Smooth muscle cell (in vitro differentiated cells): Measurements from ENCODE around the gene BNC2. TPM values are rescaled to one million over a fixed set of nuclear protein-coding genes. Genes with fewer than 3 reads are reported as not detected.

Source experiments
- DNase-seq: peaks from one replicate; lab custom pipeline; 2025; ENCODE audit not compliant: unreplicated experiment; lab: John Stamatoyannopoulos, UW
- H2AFZ ChIP-seq: fragments of 200-600 bp; sonication (generic); 2 replicates; pipeline ENCODE4 v1.6.0; 2016; ENCODE audit warnings: antibody characterized with exemption, low read depth, mild to moderate bottlenecking
- H3F3A ChIP-seq: fragments of 200-600 bp; sonication (generic); 2 replicates; pipeline ENCODE4 v1.6.0; 2017; ENCODE audit warnings: antibody characterized with exemption, low read depth
- H3K27ac ChIP-seq: fragments of 200-600 bp; sonication (generic); 2 replicates; pipeline ENCODE4 v1.5.1; 2016; ENCODE audit warnings: low read depth, mild to moderate bottlenecking
- H3K27me3 ChIP-seq: fragments of 200-600 bp; sonication (generic); 2 replicates; pipeline ENCODE4 v1.6.1; 2016; ENCODE audit warnings: low read depth, mild to moderate bottlenecking
- H3K36me3 ChIP-seq: fragments of 200-600 bp; sonication (generic); 2 replicates; pipeline ENCODE4 v1.5.1; 2016; ENCODE audit warnings: low read depth
- H3K4me1 ChIP-seq: fragments of 200-600 bp; sonication (generic); 2 replicates; pipeline ENCODE4 v1.5.1; 2016; ENCODE audit warnings: low read depth
- H3K4me2 ChIP-seq: fragments of 200-600 bp; sonication (generic); 2 replicates; pipeline ENCODE4 v1.6.0; 2016; ENCODE audit warnings: mild to moderate bottlenecking
- H3K4me3 ChIP-seq: fragments of 200-600 bp; sonication (generic); 2 replicates; pipeline ENCODE4 v1.5.1; 2016; ENCODE audit warnings: mild to moderate bottlenecking
- H3K79me2 ChIP-seq: fragments of 200-600 bp; sonication (generic); 2 replicates; pipeline ENCODE4 v1.6.0; 2016; ENCODE audit warnings: low read depth, mild to moderate bottlenecking
- H3K9ac ChIP-seq: fragments of 200-600 bp; sonication (generic); 2 replicates; pipeline ENCODE4 v1.6.0; 2016; ENCODE audit warnings: low read depth
- H3K9me3 ChIP-seq: fragments of 200-600 bp; sonication (generic); replicated peaks from 2 replicates; pipeline ENCODE4 v1.5.1; 2016; ENCODE audit warnings: low read depth
- H4K20me1 ChIP-seq: fragments of 200-600 bp; sonication (generic); 2 replicates; pipeline ENCODE4 v1.6.0; 2016; ENCODE audit warnings: low read depth
- CTCF ChIP-seq: fragments of 200-600 bp; sonication (generic); IDR thresholded peaks from 2 replicates; pipeline ENCODE4 v1.5.1; 2017; ENCODE audit warnings: borderline replicate concordance, mild to moderate bottlenecking, antibody characterized with exemption; ENCODE audit not compliant: insufficient read depth, poor library complexity, severe bottlenecking
- WGBS: methylation state at CpG from one replicate; pipeline ENCODE4 v1.1.7; 2016; ENCODE audit warnings: low lambda C conversion rate; 5-methylcytosine and 5-hydroxymethylcytosine counted together
- polyA plus RNA-seq: library from polyadenylated mRNA; unstranded; fragments of >200 nt; fragmentation: Nextera tagmentation; extraction: Ambion mirVana; gene quantifications from 2 replicates; pipeline ENCODE4 v1.2.1, GENCODE V29; 2016
- total RNA-seq: library from RNA; depleted of rRNA; stranded (reverse); fragments of >200 nt; gene quantifications from 2 replicates; pipeline ENCODE4 v1.2.3, GENCODE V29; 2014

BNC2 gene
- total and polyA plus RNA-seq, 2 experiments from 2014 or later: 11.6 to 13.5 TPM

- Histone ChIP-seq H3K4me1 (peaks cover 2% of the 10 kb centered on the region), H3F3A (no peaks in the 10 kb centered on the region), H3K36me3 (no peaks in the 10 kb centered on the region), H3K27me3 (peaks cover 6% of the 10 kb centered on the region), H4K20me1 (no peaks in the 10 kb centered on the region), H3K27ac (no peak overlapping the region), H3K9ac (no peak overlapping the region), H2AFZ (no peak overlapping the region), H3K9me3 (no peaks in the 10 kb centered on the region), H3K4me3 (no peak overlapping the region), H3K79me2 (peaks cover 20% of the 10 kb centered on the region), H3K4me2 (no peak overlapping the region)
- no peak for DNase-seq
- no peak for TF ChIP-seq CTCF
- 51% methylated on average over 4 of the region's 4 CpGs for WGBS
Measured at GRCh38 chr9:16809912-16810610, 60.4 kb downstream of the BNC2 start.

- no peaks in the 10 kb centered on the region for H3F3A ChIP-seq
- no peak overlapping the region for H3K4me3 ChIP-seq
- H3K27ac ChIP-seq: no peak overlapping the region
- H3K79me2 ChIP-seq: peaks cover 6% of the 10 kb centered on the region
- no peak for DNase-seq
- H3K4me1 ChIP-seq: no peaks in the 10 kb centered on the region
- H4K20me1 ChIP-seq: no peaks in the 10 kb centered on the region
- no peaks in the 10 kb centered on the region for H3K9me3 ChIP-seq
- H3K9ac ChIP-seq: no peak overlapping the region
- H2AFZ ChIP-seq: no peak overlapping the region
- peaks cover 6% of the 10 kb centered on the region for H3K27me3 ChIP-seq
- H3K4me2 ChIP-seq: no peak overlapping the region
- H3K36me3 ChIP-seq: no peaks in the 10 kb centered on the region
- no peak for TF ChIP-seq CTCF
Measured at GRCh38 chr9:16806674-16807073, 63.8 kb downstream of the BNC2 start.

GRCh38 chr9:16803648-16804047 is 66.8 kb downstream of the BNC2 start:
- H3K27me3 ChIP-seq: peaks cover 6% of the 10 kb centered on the region
- DNase-seq: no peak
- no peak for TF ChIP-seq CTCF
- no peaks in the 10 kb centered on the region for H3K4me1 ChIP-seq
- no peaks in the 10 kb centered on the region for H3K9me3 ChIP-seq
- H4K20me1 ChIP-seq: no peaks in the 10 kb centered on the region
- H3K79me2 ChIP-seq: peaks cover 9% of the 10 kb centered on the region
- H2AFZ ChIP-seq: no peak overlapping the region
- H3K27ac ChIP-seq: no peak overlapping the region
- H3K4me3 ChIP-seq: no peak overlapping the region
- H3K4me2 ChIP-seq: no peak overlapping the region
- no peak overlapping the region for H3K9ac ChIP-seq
- H3K36me3 ChIP-seq: no peaks in the 10 kb centered on the region
- WGBS: 79% methylated on average over 8 of the region's 8 CpGs
- no peaks in the 10 kb centered on the region for H3F3A ChIP-seq

GRCh38 chr9:16801871-16802466 is 68.5 kb downstream of the BNC2 start:
- no peak for DNase-seq
- no peaks in the 10 kb centered on the region for H3K9me3 ChIP-seq
- H3F3A ChIP-seq: no peaks in the 10 kb centered on the region
- peaks cover 3% of the 10 kb centered on the region for H3K79me2 ChIP-seq
- no peak overlapping the region for H3K27ac ChIP-seq
- H4K20me1 ChIP-seq: no peaks in the 10 kb centered on the region
- H3K4me3 ChIP-seq: no peak overlapping the region
- H2AFZ ChIP-seq: no peak overlapping the region
- no peak overlapping the region for H3K9ac ChIP-seq
- 79% methylated on average over 10 of the region's 10 CpGs for WGBS
- no peak overlapping the region for H3K4me2 ChIP-seq
- no peaks in the 10 kb centered on the region for H3K36me3 ChIP-seq
- no peak for TF ChIP-seq CTCF
- H3K4me1 ChIP-seq: no peaks in the 10 kb centered on the region
- H3K27me3 ChIP-seq: no peaks in the 10 kb centered on the region
